ENCODE data around the gene CPNE4.
"Not testable (repeated sequence)": the region's sequence is repeated elsewhere in the genome, so short reads cannot be mapped to it uniquely, and the experiment has no call there.

CPNE4 gene

GRCh38 chr3:131535131-131535530 lies 499.7 kb downstream of the CPNE4 start:
- DNase-seq (ENCODE audit: low spot score) = no peak

- DNase-seq (ENCODE audit: low spot score) = no peak
Observed at GRCh38 chr3:131532645-131533044, 502.2 kb downstream of the CPNE4 start.

GRCh38 chr3:131530843-131531242 lies 504.0 kb downstream of the CPNE4 start:
- no peak for DNase-seq (ENCODE audit: low spot score)

GRCh38 chr3:131530388-131530787 lies 504.4 kb downstream of the CPNE4 start:
- DNase-seq (ENCODE audit: low spot score) = no peak

- no peak for DNase-seq (ENCODE audit: low spot score)
Observed at GRCh38 chr3:131526801-131527347, 507.9 kb downstream of the CPNE4 start.

- no peak for DNase-seq (ENCODE audit: low spot score)
Observed at GRCh38 chr3:131518680-131519079, 516.1 kb downstream of the CPNE4 start.

GRCh38 chr3:131505421-131505820 lies 529.4 kb downstream of the CPNE4 start:
- DNase-seq (ENCODE audit: low spot score) = no peak

GRCh38 chr3:131503320-131503635 lies 531.5 kb downstream of the CPNE4 start:
- no peak for DNase-seq (ENCODE audit: low spot score)

- peak; percentile 74 for DNase-seq (ENCODE audit: low spot score)
Observed at GRCh38 chr3:131502530-131503319, 532.1 kb downstream of the CPNE4 start, which contains the start of gene MRPL3. Gene MRPL3 (minus strand): TSS chr3:131502971. CDS start chr3:131502821, 150 bp downstream.

- no peak for DNase-seq (ENCODE audit: low spot score)
Observed at GRCh38 chr3:131501949-131502348, 532.9 kb downstream of the CPNE4 start.

- DNase-seq (ENCODE audit: low spot score) = no peak
Observed at GRCh38 chr3:131494706-131495105, 540.1 kb downstream of the CPNE4 start.

- DNase-seq (ENCODE audit: low spot score) = no peak
Observed at GRCh38 chr3:131491775-131492174, 543.0 kb downstream of the CPNE4 start.

GRCh38 chr3:131491084-131491483 lies 543.7 kb downstream of the CPNE4 start:
- DNase-seq (ENCODE audit: low spot score) = no peak

- not testable (repeated sequence) for DNase-seq (ENCODE audit: low spot score)
Observed at GRCh38 chr3:131486545-131486944, 548.3 kb downstream of the CPNE4 start.

GRCh38 chr3:131485119-131485518 lies 549.7 kb downstream of the CPNE4 start:
- no peak for DNase-seq (ENCODE audit: low spot score)

GRCh38 chr3:131484496-131485111 lies 550.2 kb downstream of the CPNE4 start:
- no peak for DNase-seq (ENCODE audit: low spot score)

Data from CD4-positive, alpha-beta T cell treated with Interleukin-6 at 100 ng/mL for 8 hours (primary cell).